ENCODE results near the gene SORBS1. TPM values are rescaled to one million over a fixed set of nuclear protein-coding genes. Genes with fewer than 3 reads are reported as not detected.
A peak's percentile ranks its signal among the peaks of the same experiment; 100 is the strongest.

The SORBS1 gene
- total and polyA plus RNA-seq, 2 of the 13 experiments (the other 11 are each of a cell fraction or from before 2014, with no cell fraction given), result 16.8 to 39.8 TPM

DNA sequence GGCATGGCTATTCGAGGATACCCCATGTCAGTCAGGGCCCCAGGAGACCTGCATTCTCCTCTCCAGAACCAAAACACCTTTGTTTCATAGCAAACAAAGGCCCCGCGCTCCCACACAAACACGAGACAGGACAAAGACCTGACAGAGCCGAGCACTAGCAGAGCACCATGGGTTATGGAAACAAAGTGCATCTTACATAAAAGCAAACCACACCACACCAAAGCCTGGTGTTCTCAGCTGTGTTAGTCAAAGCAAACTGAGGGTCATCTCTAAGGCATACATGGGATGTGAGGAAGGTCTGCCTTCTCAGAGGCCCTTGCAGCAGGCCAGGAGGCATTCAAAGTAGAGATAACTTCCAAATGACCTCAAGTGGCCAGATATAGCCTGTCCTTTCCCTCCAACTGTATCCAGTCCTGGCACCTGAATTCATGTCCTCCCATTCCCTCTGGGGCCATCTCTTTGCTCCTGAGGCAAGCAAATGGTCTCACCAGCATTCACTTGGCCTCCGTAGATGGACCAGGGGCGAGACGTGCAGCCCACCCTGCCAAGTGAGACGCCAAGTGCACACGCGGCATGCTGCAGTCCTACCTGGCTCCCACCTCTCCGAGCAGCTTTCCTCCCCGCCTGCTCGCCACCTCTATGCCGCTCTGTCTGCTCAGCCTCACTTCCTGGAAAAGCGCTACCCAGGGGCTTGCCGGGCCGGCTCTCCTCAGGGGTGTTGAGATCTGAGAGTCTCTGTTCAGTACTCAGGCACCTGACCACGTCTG lies 225.1 kb downstream of the SORBS1 start (continued):
- TF ChIP-seq ERF (CRISPR knock-in tag; IDR thresholded peaks at IDR 0.05) (no peak), CBX1 (IDR thresholded peaks at IDR 0.05; ENCODE audit: low read depth) (no peak), ZBTB10 (CRISPR knock-in tag; IDR thresholded peaks at IDR 0.05; ENCODE audit: borderline replicate concordance) (no peak), MLLT10 (CRISPR knock-in tag; IDR thresholded peaks at IDR 0.05) (no peak), FOXP1 (IDR thresholded peaks at IDR 0.05) (no peak), FOXP1 (CRISPR knock-in tag; IDR thresholded peaks at IDR 0.05) (peak; percentile 55), ZNF780A (CRISPR knock-in tag; IDR thresholded peaks at IDR 0.05) (no peak), TAF15 (IDR thresholded peaks at IDR 0.05; ENCODE audit: low read depth, low read length, poor library complexity, severe bottlenecking) (no peak), POLR2AphosphoS5 (IDR thresholded peaks at IDR 0.05; ENCODE audit: low read depth, low read length) (no peak), MIXL1 (CRISPR knock-in tag; IDR thresholded peaks at IDR 0.05) (no peak), HHEX (CRISPR knock-in tag; IDR thresholded peaks at IDR 0.05) (no peak), ZBTB40 (IDR thresholded peaks at IDR 0.05) (no peak), ZBTB40 (CRISPR knock-in tag; IDR thresholded peaks at IDR 0.05) (no peak)
- TF ChIP-seq, protein P1, sequence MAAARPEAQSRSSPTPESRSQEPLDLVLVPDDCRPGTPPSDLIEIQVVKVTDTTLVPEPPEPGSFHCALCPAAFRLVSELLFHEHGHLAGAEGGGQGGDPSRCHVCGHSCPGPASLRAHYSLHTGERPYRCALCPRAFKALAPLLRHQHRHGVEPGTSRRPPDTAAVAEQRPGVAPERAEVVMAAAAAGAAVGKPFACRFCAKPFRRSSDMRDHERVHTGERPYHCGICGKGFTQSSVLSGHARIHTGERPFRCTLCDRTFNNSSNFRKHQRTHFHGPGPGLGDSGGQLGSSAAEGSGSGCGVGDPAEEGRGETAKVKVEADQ (CRISPR knock-in tag; IDR thresholded peaks at IDR 0.05; ENCODE audit: borderline replicate concordance), result no peak
